ENCODE results near the gene CHN2. TPM values are rescaled to one million over a fixed set of nuclear protein-coding genes. Genes with fewer than 3 reads are reported as not detected.

CHN2 gene
- total RNA-seq: 0.29 and 0.44 TPM in 2 replicates

DNA sequence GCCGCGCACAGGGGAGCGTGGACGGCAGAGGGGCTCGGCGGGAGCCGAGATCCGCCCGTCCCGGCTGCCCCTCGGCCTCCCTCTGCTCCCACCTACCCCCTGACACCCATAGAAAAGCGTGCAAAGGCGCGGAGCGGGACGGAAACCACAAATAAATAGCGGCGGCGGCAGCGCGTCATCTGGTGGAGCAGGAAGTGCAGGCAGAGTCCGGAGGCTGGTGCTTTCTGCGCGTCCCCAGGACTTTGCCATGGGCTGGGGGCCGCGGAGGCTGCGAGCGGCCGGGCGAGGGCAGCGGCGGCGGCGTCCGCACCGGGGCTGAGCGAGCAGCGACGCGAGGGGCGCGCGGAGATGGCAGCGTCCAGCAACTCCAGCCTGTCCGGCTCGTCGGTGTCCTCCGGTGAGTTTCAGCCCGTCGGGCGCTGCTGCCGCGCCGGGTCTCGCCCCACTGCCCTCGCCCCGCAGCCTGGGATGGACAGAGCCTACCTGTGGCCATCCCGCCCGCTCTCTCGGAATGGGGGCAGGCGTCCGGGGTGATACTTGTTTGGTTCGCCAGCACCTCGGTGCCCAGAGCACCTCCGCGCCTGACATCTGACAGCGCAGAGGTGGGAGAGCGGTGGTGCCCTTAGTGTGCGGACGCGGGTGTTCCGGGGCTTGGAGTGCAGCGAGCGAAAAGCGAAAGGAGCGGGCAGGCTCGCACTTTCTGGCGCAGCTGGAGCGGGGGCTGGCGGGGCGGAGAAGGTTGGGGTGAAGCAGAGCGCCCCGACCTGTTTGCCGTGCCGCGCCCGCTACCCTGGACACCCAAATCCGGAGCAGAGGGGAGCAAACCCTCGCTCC is at the start of gene CHN2:
Gene CHN2, plus strand, starts transcription at position 182 of the 834 bp plus-strand sequence.

DNA sequence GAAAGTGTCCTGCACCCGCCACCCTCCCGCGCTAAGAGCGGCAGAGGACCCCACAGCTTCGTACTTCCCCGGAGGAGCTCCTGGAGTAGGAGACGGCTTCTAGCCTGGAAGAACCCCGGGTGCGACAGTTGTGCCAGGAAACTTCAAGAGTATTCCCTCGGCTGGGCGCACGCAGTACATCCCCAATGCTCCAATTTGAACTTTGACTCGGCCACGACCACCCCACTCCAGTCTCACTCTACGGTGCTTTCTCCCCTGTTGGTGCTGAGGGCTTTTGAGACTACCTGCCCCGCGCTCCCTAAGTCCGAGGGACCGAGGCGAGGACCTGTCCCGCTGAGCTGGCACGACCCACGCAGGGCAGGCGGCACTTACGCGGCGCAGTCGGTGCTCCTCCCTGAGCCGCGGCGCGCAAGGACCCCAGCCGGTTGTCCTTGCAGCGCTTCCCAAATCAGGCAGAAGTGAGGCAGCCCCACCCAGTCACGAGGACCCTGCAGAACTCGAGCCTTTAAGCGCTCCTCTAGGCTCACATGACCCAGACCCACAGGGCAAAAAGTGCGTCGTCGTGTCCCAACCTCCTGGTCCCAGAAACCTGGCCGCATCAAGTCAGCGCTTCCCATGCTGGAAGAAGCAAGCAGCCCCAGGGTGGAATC is 48.4 kb upstream of the CHN2 start, which contains the start of gene CPVL:
Gene CPVL, minus strand, starts transcription at position 481 of the 650 bp plus-strand sequence. CDS start 25,476 bp downstream, outside the sequence.

Other genes starting within 250 kb of the CHN2 start
- 0.22 and 2.7 TPM in 2 replicates for gene TRIL, start 236.4 kb upstream of the CHN2 start, total RNA-seq
- gene CPVL, start 48.2 kb upstream of the CHN2 start, total RNA-seq: 0.14 and 1.1 TPM in 2 replicates

Measured in placental pericyte (primary cell).